Measurements from ENCODE around the gene CLDN11.

The CLDN11 gene

GRCh38 chr3:170418422-170419398 is at the start of gene CLDN11:
Gene CLDN11 (plus strand): TSS chr3:170418868. CDS start chr3:170419067, 199 bp downstream.
- Histone ChIP-seq H3K4me3 (IDR thresholded peaks at IDR 0.05; ENCODE audit: insufficient read depth, low read depth, low read length) (no peak within 1 kb of the TSS), H3K9ac (no peak within 1 kb of the TSS), H3K27ac (no peak within 1 kb of the TSS), H3K4me2 (no peak within 1 kb of the TSS), H3K36me3 (ENCODE audit: insufficient read depth) (no peaks in the 10 kb centered on the region), H3K4me1 (ENCODE audit: low read depth, poor library complexity, severe bottlenecking) (no peaks in the 10 kb centered on the region), H3K79me2 (ENCODE audit: insufficient read depth, low read depth) (no peaks in the 10 kb centered on the region), H4K20me1 (ENCODE audit: insufficient read depth) (no peaks in the 10 kb centered on the region), H2AFZ (ENCODE audit: low read depth) (no peak within 1 kb of the TSS), H3K27me3 (ENCODE audit: insufficient read depth, low read depth) (no peaks in the 10 kb centered on the region)
- no peak for TF ChIP-seq CTCF (conservative IDR thresholded peaks at IDR 0.05; ENCODE audit: low read depth, low read length)

GRCh38 chr3:170368921-170369320 is 49.7 kb upstream of the CLDN11 start:
- no peaks in the 10 kb centered on the region; the same call in 1 of the 2 replicates for H4K20me1 ChIP-seq (ENCODE audit: insufficient read depth)
- no peaks in the 10 kb centered on the region for H3K36me3 ChIP-seq (ENCODE audit: insufficient read depth)
- no peak overlapping the region for H3K4me2 ChIP-seq
- H3K9ac ChIP-seq: no peak overlapping the region
- H3K27ac ChIP-seq: no peak overlapping the region
- TF ChIP-seq CTCF (conservative IDR thresholded peaks at IDR 0.05; ENCODE audit: low read depth, low read length): no peak; the same call in 1 of the 2 replicates
- H2AFZ ChIP-seq (ENCODE audit: low read depth): no peak overlapping the region
- H3K4me3 ChIP-seq (IDR thresholded peaks at IDR 0.05; ENCODE audit: insufficient read depth, low read depth, low read length): no peak overlapping the region
- H3K27me3 ChIP-seq (ENCODE audit: insufficient read depth, low read depth): no peaks in the 10 kb centered on the region
- peaks cover 45% of the 10 kb centered on the region; the same call in 1 of the 2 replicates for H3K79me2 ChIP-seq (ENCODE audit: insufficient read depth, low read depth)
- peaks cover 4% of the 10 kb centered on the region for H3K4me1 ChIP-seq (ENCODE audit: low read depth, poor library complexity, severe bottlenecking)

- Histone ChIP-seq H3K27ac (no peak overlapping the region), H3K4me1 (ENCODE audit: low read depth, poor library complexity, severe bottlenecking) (no peaks in the 10 kb centered on the region), H2AFZ (ENCODE audit: low read depth) (no peak overlapping the region), H3K79me2 (ENCODE audit: insufficient read depth, low read depth) (peaks cover 48% of the 10 kb centered on the region; the same call in 1 of the 2 replicates), H3K27me3 (ENCODE audit: insufficient read depth, low read depth) (no peaks in the 10 kb centered on the region), H4K20me1 (ENCODE audit: insufficient read depth) (no peaks in the 10 kb centered on the region; the same call in 1 of the 2 replicates), H3K4me2 (no peak overlapping the region), H3K9ac (no peak overlapping the region), H3K4me3 (IDR thresholded peaks at IDR 0.05; ENCODE audit: insufficient read depth, low read depth, low read length) (no peak overlapping the region), H3K36me3 (ENCODE audit: insufficient read depth) (no peaks in the 10 kb centered on the region)
- no peak for TF ChIP-seq CTCF (conservative IDR thresholded peaks at IDR 0.05; ENCODE audit: low read depth, low read length)
Measured at GRCh38 chr3:170372190-170372879, 46.3 kb upstream of the CLDN11 start.

- Histone ChIP-seq H2AFZ (ENCODE audit: low read depth) (no peak overlapping the region), H4K20me1 (ENCODE audit: insufficient read depth) (no peaks in the 10 kb centered on the region), H3K4me1 (ENCODE audit: low read depth, poor library complexity, severe bottlenecking) (peaks cover 11% of the 10 kb centered on the region), H3K4me3 (IDR thresholded peaks at IDR 0.05; ENCODE audit: insufficient read depth, low read depth, low read length) (no peak overlapping the region), H3K4me2 (no peak overlapping the region), H3K79me2 (ENCODE audit: insufficient read depth, low read depth) (no peaks in the 10 kb centered on the region), H3K9ac (no peak overlapping the region), H3K36me3 (ENCODE audit: insufficient read depth) (no peaks in the 10 kb centered on the region; the same call in 1 of the 2 replicates), H3K27me3 (ENCODE audit: insufficient read depth, low read depth) (no peaks in the 10 kb centered on the region), H3K27ac (no peak overlapping the region)
- TF ChIP-seq CTCF (conservative IDR thresholded peaks at IDR 0.05; ENCODE audit: low read depth, low read length): no peak
Measured at GRCh38 chr3:170383567-170383966, 35.1 kb upstream of the CLDN11 start.

All from KMS-11 (cell line).